DMS79 treated with DMSO at 0.1 percent for 48 hours (cell line): ENCODE measurements around the gene MSLN.
"Not testable (repeated sequence)": the region's sequence is repeated elsewhere in the genome, so short reads cannot be mapped to it uniquely, and the experiment has no call there.

Source experiments
- DNase-seq: peaks from one replicate; lab custom pipeline; 2025; lab: John Stamatoyannopoulos, UW

MSLN gene

DNA sequence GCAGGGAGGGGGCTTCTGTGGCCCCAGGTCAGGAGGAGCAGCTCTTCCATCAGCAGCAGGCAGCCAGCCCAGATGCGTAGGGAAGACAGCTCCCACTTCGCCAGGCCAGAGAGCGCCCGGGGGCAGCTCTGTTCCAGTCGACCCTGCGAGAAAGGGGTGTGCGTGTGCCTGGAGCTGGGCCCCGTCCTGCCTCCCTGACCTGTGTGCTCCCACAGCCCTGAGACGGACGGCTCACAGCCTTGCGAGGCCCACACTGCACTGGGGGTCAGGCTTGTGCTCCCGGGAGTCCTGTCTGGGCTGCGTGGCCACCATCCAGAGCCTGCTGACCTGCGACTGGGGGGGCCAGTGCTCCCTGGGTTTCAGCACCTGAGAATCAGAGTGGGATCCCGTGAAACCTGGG is 469 bp upstream of the MSLN start:
- no peak for DNase-seq

DNA sequence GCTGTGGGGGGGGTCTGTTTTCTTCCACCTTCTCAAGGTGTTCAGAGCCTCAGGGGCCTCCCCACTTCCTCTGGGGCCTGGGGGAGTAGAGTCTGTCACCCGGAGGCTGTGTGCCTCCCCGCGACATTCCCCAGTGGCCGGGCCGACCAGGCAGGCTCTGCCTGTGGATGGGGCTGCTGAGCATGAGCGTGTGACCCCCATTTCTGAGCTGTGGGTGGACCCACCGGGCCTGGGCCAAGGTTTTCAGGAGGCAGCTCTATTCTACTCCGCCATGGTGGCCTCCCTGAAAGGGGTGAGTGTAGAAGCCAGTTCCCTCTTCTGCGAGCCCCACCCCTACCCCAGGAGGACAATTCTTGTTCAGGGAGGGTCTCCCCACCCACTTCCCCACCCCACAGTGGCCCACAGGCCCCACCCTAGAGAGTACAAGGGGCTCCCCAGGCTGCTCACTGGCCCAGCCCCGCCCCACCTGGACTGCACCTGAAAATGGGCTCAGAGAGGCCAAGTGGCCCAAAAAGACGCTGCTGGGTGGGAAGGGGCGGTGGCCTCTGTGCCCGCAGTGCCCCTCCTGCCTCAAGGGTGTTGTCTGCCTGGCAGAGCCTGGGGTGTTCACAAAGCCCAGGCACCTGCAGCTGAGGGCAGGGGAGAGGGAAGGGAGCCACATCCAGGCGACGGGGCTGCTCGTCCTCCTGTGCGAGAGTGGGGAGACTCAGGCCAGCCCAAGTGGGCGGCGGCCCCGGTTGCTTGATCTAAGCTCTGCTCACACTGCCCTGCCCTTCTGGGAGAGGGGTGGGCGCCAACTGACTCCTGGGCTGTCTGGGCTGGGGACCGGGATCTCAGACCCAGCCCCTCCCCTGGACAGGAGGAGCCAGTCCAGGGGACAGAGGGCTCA is 1.3 kb downstream of the MSLN start:
- no peak for DNase-seq

DNA sequence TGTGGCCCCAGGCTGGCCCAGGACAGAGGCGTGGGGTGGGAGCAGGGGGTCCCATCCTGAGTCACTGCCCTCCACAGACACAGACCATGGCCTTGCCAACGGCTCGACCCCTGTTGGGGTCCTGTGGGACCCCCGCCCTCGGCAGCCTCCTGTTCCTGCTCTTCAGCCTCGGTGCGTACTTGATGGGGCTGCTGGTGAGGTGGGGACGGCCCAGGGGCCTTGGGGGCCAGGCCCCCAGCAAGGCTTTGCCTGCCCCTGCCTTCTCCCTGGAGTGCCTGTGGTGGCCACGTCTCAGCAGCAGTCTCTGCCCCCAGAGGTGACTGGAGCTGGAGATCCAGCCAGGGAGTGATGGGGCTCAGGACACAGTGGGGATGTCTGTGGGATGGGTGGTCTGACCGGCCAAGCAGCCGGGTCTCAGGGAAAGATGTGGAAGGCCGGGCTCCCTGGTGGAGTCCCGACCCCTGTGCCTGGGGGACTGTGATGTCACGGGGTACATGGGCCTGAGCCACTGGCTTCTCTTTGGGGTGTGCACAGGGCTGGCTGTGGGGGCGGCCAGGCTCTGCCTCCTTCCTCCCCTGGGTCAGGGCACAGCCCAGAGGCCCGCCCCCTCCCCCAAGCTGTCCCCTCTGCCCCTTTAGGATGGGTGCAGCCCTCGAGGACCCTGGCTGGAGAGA is 2.2 kb downstream of the MSLN start:
- no peak for DNase-seq

DNA sequence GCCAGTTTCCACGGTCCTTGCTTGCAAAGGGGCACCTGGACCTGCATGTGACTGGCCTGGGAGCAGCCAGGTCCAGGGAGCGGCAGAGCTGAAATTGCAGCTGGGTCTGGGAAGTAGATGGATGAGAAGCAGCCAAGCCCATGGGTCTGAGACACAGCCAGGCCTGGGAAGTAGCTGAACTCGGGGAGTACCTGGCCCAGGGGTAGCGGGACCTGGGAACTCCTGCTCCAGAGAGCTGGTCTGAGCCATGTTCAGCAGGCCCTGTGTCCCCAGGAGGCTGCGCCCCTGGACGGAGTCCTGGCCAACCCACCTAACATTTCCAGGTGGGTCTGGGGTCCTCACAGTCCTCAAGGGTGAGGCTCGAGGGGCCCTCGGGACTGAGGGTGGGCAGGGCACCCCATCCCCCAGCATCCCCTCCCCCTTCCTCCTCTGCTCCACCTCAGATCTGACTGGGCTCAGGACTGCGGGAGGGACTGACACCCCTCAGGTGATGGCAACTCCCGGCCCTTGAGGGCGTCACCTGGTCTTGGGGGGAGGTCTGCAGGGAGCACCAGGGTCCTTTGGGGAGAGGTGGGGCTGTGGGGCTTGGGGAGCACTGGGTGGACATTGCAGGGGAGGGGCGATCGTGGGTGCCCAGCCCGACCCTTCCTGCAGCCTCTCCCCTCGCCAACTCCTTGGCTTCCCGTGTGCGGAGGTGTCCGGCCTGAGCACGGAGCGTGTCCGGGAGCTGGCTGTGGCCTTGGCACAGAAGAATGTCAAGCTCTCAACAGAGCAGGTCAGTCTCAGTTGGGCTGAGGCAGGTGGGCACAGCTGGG is 3.0 kb downstream of the MSLN start:
- DNase-seq, result no peak

DNA sequence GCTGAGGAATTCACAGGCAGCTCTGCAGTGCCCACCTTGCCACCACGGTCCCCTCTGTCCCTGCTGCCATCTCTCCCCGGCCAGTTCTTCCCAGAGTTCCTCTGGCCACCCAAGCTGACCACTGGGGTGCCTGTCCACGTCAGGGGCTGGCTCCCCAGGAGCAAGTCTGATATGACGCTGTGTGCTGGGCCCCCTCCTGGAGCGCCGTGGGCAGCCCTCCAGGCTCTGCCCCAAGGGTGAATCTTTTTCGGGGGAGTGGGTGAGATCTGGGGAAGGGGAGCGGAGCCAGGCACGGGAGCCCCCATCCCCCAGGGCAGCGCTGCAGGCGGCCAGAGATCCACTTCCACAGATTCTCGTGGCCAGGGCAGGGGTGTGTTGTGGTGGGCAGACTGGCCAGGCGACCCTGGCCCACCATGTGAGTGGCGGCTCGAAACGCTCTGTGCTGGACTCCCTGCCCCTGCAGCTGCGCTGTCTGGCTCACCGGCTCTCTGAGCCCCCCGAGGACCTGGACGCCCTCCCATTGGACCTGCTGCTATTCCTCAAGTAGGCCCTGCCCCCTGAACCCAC is 3.7 kb downstream of the MSLN start:
- DNase-seq, result no peak

DNA sequence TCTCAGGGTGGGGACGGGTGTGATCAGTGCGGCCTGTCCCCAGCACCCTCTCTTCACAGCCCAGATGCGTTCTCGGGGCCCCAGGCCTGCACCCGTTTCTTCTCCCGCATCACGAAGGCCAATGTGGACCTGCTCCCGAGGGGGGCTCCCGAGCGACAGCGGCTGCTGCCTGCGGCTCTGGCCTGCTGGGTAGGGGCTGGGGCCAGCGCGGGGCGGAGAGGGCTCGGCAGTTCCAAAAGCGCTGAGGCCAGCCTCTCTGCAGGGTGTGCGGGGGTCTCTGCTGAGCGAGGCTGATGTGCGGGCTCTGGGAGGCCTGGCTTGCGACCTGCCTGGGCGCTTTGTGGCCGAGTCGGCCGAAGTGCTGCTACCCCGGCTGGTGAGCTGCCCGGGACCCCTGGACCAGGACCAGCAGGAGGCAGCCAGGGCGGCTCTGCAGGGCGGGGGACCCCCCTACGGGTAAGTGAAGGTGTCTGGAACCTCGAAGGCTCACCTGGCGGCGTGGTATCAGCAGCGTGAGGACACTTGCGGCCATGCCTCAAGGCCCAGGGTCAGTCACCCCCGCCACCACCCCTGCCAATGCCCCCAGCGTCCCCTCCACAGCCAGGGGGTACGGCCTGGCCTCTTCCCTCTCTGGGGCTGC is 4.4 kb downstream of the MSLN start:
- no peak for DNase-seq

DNA sequence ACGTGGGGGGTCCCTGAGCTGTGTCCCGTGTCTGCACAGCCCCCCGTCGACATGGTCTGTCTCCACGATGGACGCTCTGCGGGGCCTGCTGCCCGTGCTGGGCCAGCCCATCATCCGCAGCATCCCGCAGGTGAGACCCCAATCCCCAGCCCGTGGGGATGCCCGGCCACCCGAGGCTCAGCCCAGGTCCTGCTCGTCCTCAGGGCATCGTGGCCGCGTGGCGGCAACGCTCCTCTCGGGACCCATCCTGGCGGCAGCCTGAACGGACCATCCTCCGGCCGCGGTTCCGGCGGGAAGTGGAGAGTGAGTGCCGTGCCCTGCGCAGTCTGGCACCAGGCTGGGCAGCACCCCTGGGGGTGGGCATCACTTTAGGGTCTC is 4.9 kb downstream of the MSLN start:
- no peak for DNase-seq

DNA sequence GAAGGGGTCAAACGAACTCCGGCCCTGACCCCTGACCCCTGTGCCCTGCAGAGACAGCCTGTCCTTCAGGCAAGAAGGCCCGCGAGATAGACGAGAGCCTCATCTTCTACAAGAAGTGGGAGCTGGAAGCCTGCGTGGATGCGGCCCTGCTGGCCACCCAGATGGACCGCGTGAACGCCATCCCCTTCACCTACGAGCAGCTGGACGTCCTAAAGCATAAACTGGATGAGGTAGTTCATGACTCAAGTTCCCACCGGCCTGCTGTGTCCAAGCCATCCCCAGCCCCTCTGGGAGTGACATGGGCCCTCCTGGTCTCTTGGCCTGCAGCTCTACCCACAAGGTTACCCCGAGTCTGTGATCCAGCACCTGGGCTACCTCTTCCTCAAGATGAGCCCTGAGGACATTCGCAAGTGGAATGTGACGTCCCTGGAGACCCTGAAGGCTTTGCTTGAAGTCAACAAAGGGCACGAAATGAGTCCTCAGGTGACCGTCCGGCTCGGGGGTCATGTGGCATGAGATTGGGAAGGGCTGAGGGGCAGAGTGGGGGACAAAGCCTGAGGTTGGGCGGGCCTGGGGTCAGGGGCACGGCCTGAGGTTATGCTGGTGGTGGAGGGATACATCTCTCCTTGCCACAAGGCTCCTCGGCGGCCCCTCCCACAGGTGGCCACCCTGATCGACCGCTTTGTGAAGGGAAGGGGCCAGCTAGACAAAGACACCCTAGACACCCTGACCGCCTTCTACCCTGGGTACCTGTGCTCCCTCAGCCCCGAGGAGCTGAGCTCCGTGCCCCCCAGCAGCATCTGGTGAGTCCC is 5.7 kb downstream of the MSLN start:
- no peak for DNase-seq

DNA sequence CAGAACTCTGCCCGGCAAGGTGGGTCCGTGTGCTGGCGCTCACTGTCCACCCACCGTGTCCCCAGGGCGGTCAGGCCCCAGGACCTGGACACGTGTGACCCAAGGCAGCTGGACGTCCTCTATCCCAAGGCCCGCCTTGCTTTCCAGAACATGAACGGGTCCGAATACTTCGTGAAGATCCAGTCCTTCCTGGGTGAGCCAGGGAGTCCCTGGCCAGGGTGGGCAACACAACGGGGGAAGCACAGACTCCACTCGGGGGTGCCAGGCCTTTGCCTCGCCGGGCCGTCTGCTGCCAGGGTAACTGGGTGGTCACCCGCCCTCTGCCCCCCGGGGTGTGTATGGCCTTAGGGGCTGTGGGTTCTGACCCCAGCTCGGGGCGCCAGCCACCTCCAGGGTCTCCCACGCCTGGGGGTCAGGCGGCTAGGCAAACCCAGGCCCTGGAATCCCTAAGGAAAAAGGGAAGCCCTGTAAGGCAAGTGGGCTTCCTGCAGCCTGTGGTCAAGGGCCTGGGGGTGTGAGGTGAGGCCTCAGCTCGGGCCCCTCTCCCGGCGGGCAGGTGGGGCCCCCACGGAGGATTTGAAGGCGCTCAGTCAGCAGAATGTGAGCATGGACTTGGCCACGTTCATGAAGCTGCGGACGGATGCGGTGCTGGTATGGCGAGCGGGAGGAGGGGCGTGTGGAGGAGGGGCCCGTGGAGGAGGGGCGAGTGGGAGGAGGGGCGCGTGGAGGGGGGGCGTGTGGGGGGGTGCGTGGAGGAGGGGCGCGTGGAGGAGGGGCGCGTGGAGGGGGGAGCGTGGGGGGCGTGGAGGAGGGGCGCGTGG is 6.5 kb downstream of the MSLN start:
- no peak for DNase-seq

DNA sequence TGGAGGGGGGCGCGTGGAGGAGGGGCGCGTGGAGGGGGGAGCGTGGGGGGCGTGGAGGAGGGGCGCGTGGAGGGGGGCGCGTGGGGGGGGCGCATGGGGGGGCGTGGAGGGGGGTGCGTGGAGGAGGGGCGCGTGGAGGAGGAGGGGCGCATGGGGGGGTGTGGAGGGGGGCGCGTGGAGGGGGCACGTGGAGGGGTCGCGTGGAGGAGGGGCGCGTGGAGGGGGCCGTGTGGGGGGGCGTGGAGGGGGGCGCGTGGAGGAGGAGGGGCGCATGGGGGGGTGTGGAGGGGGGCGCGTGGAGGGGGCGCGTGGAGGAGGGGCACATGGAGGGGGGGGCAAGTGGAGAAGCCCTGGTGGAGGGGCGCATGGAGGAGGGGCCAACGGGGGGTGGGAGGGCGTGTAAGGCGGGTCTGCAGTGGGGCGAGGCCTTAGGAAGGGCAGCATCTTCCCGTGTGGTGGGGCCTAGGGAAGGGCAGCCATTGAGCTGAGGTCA is 7.3 kb downstream of the MSLN start:
- DNase-seq, result no peak

DNA sequence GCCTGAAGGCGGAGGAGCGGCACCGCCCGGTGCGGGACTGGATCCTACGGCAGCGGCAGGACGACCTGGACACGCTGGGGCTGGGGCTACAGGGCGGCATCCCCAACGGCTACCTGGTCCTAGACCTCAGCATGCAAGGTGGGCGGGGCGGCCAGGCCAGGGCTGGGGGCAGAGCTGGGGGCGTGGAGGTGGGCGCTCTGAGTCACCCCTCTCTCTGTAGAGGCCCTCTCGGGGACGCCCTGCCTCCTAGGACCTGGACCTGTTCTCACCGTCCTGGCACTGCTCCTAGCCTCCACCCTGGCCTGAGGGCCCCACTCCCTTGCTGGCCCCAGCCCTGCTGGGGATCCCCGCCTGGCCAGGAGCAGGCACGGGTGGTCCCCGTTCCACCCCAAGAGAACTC is 7.9 kb downstream of the MSLN start:
- DNase-seq, result no peak

DNA sequence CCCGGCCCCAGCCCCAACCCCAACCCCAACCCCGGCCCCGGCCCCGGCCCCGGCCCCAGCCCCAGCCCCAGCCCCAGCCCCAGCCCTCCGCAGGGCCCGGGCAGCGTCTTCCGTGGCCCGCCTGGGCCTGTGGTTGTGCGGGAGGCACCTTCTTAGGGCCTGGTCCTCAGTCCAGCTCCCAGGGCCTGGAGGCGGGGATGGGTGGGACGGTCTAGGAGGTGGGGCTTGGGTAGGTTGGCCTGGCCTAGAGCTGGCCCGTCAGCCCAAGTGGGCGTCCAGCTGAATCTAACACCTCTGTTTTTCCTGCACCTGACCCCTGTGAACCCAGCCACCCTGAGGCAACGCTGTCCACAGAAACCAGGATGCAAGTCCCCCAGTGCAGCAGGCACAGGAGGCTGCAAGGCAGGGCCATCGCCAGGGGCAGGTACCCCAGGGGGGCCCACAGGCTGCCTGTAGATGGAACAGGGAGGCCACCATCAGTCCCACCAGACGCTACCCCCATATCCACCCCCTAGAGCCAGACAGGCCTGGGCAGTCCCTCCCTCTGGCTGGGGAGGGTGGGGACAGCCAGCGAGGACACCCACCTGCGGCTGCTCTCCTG is 8.8 kb downstream of the MSLN start:
- DNase-seq, result no peak

DNA sequence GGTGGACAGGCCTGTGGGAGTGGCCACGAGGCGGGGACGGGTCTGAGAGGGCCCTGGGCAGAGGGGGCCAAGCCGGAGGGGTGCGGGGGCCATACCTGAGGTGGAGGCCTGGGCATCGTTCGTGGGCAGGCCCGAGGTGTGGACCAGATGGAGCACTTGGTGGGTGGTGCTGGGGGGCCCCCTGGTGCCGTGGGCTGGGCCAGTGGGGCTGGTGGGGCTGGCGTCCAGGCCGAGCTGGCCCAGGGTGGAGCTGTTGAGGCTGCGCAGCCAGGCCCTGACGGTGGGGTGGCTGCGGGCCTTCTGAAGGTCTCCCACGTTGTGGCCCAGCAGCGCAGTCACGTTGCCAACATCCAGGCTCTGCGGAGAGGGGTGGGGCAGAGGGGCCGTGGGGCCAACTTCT is 9.4 kb downstream of the MSLN start:
- no peak for DNase-seq

DNA sequence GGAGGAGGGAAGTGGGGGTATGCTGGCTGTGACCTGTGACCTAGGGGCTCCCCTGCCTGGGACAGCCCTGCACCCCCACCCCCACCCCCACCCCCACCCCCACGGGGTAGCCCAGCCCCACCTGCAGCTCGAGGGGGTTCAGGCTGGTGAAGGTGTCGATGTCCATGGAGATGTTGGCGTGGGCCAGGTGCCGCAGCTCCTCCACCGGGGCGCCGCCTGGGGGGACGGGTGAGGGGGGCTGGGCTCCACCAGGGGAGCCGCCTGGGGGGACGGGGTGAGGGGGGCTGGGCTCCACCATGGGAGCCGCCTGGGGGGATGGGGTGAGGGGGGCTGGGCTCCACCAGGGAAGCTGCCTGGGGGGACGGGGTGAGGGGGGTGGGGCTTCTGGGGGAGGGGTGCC is 9.9 kb downstream of the MSLN start:
- no peak for DNase-seq

DNA sequence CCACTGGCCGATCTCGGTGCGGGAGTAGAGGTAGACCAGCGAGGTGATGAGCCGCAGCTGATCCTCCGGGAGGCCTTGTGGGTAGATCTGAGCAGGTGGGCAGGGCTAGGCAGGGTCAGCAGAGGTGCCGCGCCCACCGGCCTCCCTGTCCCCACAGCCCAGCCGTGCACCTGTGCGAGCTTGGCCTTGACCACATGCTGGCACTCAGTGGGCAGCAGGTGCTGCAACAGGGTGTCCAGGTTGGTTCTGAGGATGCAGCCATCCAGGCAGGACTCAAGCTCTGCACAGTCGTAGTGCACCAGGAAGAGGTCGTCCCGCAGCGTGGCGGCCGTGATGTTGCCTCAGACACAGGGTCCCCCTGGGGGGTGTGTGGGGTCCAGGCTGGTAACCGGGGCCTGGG is 12.4 kb downstream of the MSLN start:
- no peak for DNase-seq

DNA sequence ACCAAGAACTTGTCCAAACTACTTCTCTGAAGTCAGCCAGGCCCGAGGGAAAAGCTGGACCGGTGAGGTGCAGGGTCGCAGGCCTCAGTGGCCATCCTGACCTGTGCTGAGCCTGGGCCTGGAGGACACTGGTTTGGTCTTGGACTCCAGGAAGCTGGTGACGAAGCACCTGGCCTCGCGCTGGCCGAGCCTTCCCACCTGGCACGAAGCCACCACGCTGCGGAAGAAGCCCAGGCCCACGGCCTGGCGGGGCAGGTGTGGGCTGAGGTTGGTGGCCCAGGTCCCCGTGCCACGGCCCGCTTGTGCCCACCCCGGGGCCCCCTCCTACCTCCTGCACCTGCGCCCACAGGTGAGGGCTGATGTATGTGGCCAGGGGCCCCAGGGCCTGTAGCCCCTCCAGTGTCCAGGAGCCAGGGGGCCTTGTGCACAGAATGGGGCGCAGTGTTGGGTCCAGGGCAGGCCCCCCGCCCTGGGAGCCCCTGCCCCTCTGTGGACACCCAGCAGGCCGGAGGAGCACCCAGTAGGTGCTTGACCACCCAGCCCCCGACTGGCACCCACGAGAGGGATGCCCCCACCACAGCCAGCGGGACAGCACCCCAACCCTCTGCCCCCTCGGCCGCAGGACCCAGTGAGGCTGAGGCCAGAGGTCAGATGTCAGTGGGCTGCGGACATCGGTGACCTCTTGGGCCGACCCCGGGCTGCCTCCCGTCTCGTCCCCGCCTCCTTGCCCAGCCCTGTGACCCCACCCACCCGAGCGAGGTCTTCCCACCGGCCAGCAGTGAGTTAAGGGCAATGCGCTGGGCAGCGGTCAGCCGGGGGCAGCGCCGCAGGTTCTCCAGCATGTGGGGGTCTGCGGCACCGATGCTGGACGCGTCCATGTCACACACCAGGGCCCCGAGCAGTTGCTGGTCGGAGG is 13.8 kb downstream of the MSLN start:
- DNase-seq, result no peak

DNA sequence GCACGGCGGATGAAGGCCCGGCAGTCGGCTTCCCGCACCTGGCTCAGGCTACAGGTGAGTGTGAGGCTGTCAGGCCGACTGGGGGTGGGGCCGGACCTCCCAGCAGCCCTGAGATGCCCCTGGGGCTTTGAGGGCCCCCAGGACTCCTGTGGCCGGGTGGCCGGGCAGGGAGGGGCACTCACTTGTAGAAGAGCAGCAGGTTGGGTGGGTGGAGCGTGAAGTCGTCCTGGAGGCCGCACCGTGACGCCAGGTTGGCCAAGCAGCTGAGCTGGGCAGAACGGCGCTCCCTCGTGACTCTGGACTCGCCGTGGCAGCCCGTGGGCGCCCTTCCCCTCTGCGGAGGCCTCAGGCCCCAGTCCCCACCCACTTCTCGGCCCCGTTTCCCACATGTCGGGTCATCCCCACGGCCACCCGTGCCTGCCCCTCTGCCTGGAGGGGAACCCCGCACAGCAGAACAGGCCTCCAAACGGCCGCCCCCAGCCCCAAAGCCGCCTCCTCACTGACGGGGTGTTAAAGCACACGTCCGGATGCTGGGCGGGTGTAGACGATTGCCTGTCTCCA is 14.8 kb downstream of the MSLN start:
- DNase-seq, result no peak

DNA sequence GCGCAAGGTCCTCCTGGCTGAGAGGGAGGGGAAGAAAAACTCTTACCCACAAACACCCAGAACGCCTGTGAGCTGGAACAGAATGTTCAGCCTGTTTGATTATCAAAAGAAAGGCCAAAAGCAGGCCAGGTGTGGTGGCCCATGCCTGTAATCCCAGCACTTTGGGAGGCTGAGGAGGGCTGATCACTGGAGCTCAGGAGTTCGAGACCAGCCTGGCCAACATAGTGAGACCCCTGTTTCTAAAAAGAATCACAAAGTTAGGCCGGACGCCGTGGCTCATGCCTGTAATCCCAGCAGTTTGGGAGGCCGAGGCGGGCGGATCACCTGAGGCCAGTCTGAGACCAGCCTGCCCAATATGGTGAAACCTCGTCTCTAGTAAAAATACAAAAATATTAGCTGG is 15.8 kb downstream of the MSLN start:
- DNase-seq, result not testable (repeated sequence)
